OCI-LY7 (cell line): ENCODE results near the gene LDLRAD4. TPM values are rescaled to one million over a fixed set of nuclear protein-coding genes. Genes with fewer than 3 reads are reported as not detected.

Source experiments
- BruUV-seq: library from RNA; stranded (reverse); fragments of 400-500 nt; replicated peaks from 2 replicates; lab custom pipeline; 2021; lab: Mats Ljungman, UMichigan
- CTCF ChIA-PET: fragments of 300-600 bp; sonication (Branson Sonifier 250); formaldehyde crosslinking; loops from one replicate; lab custom pipeline; 2022; ENCODE audit warnings: antibody characterized with exemption; ENCODE audit not compliant: unreplicated experiment; lab: Charles Lee
- POLR2A ChIA-PET: fragments of 300-600 bp; sonication (Branson Sonifier 250); formaldehyde crosslinking; loops from one replicate; lab custom pipeline; 2022; ENCODE audit warnings: antibody characterized with exemption; lab: Charles Lee
- DNase-seq: peaks from one replicate; pipeline ENCODE4 v3.0.0-alpha.2; 2015; ENCODE audit warnings: low spot score
- H2AFZ ChIP-seq: fragments of 200-600 bp; sonication (generic), shearing (Covaris generic); 2 replicates; pipeline ENCODE4 v1.6.1; 2014; ENCODE audit warnings: mild to moderate bottlenecking, antibody characterized with exemption, low read length, moderate library complexity
- H3K27ac ChIP-seq: fragments of 200-600 bp; sonication (generic); 2 replicates; pipeline ENCODE4 v1.5.1; 2014; ENCODE audit warnings: mixed run types, low read depth, mild to moderate bottlenecking, moderate library complexity, low read length, inconsistent platforms; ENCODE audit not compliant: poor library complexity, severe bottlenecking
- H3K36me3 ChIP-seq: fragments of 200-600 bp; sonication (generic); 2 replicates; pipeline ENCODE4 v1.6.1; 2014; ENCODE audit warnings: mild to moderate bottlenecking, antibody characterized with exemption, low read length, moderate library complexity, mixed read lengths; ENCODE audit not compliant: insufficient read depth
- H3K4me1 ChIP-seq: fragments of 200-600 bp; sonication (generic); 2 replicates; pipeline ENCODE4 v1.5.1; 2014; ENCODE audit warnings: mild to moderate bottlenecking, low read length; ENCODE audit not compliant: insufficient read depth, poor library complexity, severe bottlenecking
- H3K4me2 ChIP-seq: fragments of 200-600 bp; sonication (generic); 2 replicates; pipeline ENCODE4 v1.6.1; 2014; ENCODE audit warnings: mild to moderate bottlenecking, low read length
- H3K4me3 ChIP-seq: fragments of 200-600 bp; sonication (generic); 2 replicates; pipeline ENCODE4 v1.5.1; 2014; ENCODE audit warnings: mild to moderate bottlenecking, low read depth, low read length; ENCODE audit not compliant: poor library complexity, severe bottlenecking
- H3K79me2 ChIP-seq: fragments of 200-600 bp; sonication (generic); 2 replicates; pipeline ENCODE4 v1.6.1; 2016; ENCODE audit warnings: low read depth, mild to moderate bottlenecking, low read length, moderate library complexity, mixed read lengths; ENCODE audit not compliant: insufficient read depth
- H3K9me2 ChIP-seq: fragments of 200-600 bp; sonication (generic); 2 replicates; pipeline ENCODE4 v1.6.1; 2016; ENCODE audit warnings: mild to moderate bottlenecking, low read length, mixed read lengths; ENCODE audit not compliant: insufficient read depth
- H3K9me3 ChIP-seq: fragments of 200-600 bp; sonication (generic); 2 replicates; pipeline ENCODE4 v1.6.1; 2014; ENCODE audit warnings: mild to moderate bottlenecking, mixed run types, low read length, mixed read lengths
- H4K20me1 ChIP-seq: fragments of 200-600 bp; sonication (generic); 2 replicates; pipeline ENCODE4 v1.6.1; 2014; ENCODE audit warnings: mild to moderate bottlenecking, antibody characterized with exemption, low read length, moderate library complexity, mixed read lengths; ENCODE audit not compliant: insufficient read depth
- EZH2phosphoT487 ChIP-seq: fragments of 200-600 bp; sonication (generic); IDR thresholded peaks from 2 replicates; pipeline ENCODE4 v1.6.1; 2018; ENCODE audit warnings: low read depth, borderline replicate concordance, mild to moderate bottlenecking, mixed run types, antibody characterized with exemption, low read length, moderate library complexity, mixed read lengths
- intact Hi-C: fragments of 100-400 bp; cut with micrococcal nuclease; formaldehyde crosslinking; loops from one replicate; pipeline ENCODE4 v1.10.0; 2022; ENCODE audit not compliant: unreplicated experiment
- total RNA-seq, 2 experiments: library from RNA; depleted of rRNA in 1 of 2; stranded (reverse); fragments of >200 nt in 1 of 2; shearing (Covaris generic) in 1 of 2; gene quantifications; 2 replicates each; pipeline ENCODE4 v1.2.3, GENCODE V29; 2014 to 2022
- TF ChIP-seq, protein P1 (sequence below): fragments of 200-600 bp; sonication (generic); conservative IDR thresholded peaks from 2 replicates; pipeline ENCODE4 v1.5.1; 2014; ENCODE audit warnings: mild to moderate bottlenecking, antibody characterized with exemption, low read length, moderate library complexity, mixed read lengths

The LDLRAD4 gene
- total RNA-seq, 2 experiments from 2014 or later = 26.2 to 43.8 TPM

DNA sequence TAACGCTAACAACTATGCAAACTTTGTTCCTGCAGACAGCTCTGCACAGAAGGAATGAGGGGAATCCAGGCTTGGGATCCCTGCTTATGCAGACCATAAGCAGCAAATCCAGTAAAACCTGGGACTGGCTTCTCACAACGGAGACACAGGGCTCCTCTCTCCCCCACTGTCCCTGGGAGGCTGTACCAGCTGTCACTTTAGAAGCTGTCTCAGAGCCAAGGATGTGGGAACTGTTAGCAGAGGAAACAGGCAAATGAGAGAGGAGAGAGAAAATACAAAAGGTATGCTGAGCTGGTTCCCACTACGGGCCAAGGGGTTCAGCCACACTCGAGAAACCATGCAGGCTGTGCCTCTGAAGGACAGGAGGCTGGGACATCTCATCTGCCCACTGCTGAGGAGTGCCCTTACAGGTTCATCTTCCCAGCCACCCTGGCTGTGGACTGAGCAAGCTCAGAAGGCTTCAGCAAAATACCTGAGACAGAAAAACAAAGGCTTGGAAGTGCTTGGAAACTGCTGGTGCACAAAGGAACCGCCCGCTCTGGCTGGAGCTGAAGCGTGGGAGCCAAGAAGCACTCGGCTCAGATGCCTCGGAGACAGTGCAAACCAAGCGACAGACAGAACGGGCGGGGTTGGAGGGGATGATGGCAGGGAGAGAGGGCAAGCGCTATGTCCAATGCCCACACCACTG is 435.3 kb downstream of the LDLRAD4 start:
- Histone ChIP-seq H2AFZ (no peak overlapping the region), H3K4me1 (no peaks in the 10 kb centered on the region), H3K27ac (no peak overlapping the region), H3K9me2 (no peaks in the 10 kb centered on the region), H3K4me2 (no peak overlapping the region), H4K20me1 (no peaks in the 10 kb centered on the region), H3K9me3 (no peaks in the 10 kb centered on the region), H3K36me3 (no peaks in the 10 kb centered on the region), H3K79me2 (no peaks in the 10 kb centered on the region), H3K4me3 (no peak overlapping the region)
- intact Hi-C loops = no loop called here
- TF ChIP-seq, protein P1, sequence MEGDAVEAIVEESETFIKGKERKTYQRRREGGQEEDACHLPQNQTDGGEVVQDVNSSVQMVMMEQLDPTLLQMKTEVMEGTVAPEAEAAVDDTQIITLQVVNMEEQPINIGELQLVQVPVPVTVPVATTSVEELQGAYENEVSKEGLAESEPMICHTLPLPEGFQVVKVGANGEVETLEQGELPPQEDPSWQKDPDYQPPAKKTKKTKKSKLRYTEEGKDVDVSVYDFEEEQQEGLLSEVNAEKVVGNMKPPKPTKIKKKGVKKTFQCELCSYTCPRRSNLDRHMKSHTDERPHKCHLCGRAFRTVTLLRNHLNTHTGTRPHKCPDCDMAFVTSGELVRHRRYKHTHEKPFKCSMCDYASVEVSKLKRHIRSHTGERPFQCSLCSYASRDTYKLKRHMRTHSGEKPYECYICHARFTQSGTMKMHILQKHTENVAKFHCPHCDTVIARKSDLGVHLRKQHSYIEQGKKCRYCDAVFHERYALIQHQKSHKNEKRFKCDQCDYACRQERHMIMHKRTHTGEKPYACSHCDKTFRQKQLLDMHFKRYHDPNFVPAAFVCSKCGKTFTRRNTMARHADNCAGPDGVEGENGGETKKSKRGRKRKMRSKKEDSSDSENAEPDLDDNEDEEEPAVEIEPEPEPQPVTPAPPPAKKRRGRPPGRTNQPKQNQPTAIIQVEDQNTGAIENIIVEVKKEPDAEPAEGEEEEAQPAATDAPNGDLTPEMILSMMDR = no peak
- TF ChIP-seq EZH2phosphoT487 = no peak
- CTCF ChIA-PET = no interaction called here
- no peak for DNase-seq
- BruUV-seq = no TSS peak
- POLR2A ChIA-PET = no interaction called here

DNA sequence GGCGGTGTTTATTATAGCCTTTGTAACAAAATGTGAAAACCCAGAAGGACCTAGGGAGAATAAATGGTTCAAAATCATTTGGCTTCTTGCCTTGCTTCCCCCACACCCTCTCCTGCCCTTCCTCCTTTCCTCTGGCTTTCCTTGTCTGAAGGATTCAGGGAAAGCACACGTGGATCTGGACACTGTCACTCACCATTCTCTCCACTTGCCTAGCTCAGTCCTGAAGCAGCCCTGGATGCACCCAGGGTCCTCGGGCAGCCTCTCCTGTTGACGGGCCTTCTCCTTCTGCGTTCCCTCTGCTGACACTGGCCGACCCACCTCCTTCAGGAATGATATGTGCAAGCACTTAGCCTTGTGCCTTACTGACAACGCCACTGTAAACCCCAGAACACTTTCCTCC is 439.4 kb downstream of the LDLRAD4 start:
- no peak overlapping the region for H3K27ac ChIP-seq
- no peak overlapping the region for H3K4me3 ChIP-seq
- no peaks in the 10 kb centered on the region for H4K20me1 ChIP-seq
- no TSS peak for BruUV-seq
- ChIA-PET CTCF (no interaction called here), POLR2A (no interaction called here)
- TF ChIP-seq, protein P1 = no peak
- no peak for TF ChIP-seq EZH2phosphoT487
- no peaks in the 10 kb centered on the region for H3K9me2 ChIP-seq
- no peak overlapping the region for H3K4me2 ChIP-seq
- intact Hi-C loops = no loop called here
- H3K79me2 ChIP-seq = no peaks in the 10 kb centered on the region
- H3K9me3 ChIP-seq = no peaks in the 10 kb centered on the region
- no peaks in the 10 kb centered on the region for H3K4me1 ChIP-seq
- no peaks in the 10 kb centered on the region for H3K36me3 ChIP-seq
- H2AFZ ChIP-seq = no peak overlapping the region
- DNase-seq = no peak

DNA sequence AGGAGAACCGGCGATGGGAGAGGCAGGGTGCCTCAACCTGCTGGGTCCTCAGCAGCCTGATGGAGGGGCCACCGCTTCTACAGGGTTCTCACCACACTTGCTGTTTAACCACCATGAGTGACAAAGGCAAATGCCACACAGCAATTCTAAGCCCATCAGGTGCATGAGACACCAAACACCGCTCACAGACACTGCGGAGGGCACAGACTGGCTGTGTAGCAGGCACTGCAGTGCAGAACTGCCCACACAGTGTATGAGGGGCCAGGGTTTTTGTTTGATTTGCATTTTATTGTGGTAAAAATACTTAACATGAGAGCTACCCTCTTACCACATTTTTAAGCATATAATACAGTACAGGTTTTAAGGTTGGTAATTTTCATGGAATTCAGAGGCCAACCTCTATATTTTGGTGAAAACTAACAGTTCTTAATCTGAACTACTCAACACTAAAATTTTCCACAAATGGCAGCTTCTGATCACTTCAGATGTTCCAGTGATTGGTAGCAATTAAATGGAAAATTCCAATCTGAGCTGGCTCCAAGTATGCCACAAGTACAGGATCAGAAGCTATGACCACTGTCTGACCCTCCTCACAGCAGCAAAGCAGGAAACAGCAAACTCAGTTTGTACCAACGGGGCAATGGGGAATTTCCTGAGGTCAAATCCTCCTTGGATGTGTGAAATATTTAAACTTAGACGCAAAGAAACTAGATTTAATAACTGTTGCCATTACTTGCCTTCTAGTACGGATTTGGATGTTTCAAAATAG is 440.1 kb downstream of the LDLRAD4 start:
- no peak for TF ChIP-seq EZH2phosphoT487
- TF ChIP-seq, protein P1 = no peak
- intact Hi-C loops = no loop called here
- CTCF ChIA-PET = no interaction called here
- no peak overlapping the region for H2AFZ ChIP-seq
- H3K9me2 ChIP-seq = no peaks in the 10 kb centered on the region
- no peak overlapping the region for H3K4me2 ChIP-seq
- POLR2A ChIA-PET = interaction anchor here (0.8 kb wide), 1 partner anchor 103 kb away, joined by 3 read pairs; no protein-coding TSS in a partner anchor
- H4K20me1 ChIP-seq = no peaks in the 10 kb centered on the region
- no peaks in the 10 kb centered on the region for H3K36me3 ChIP-seq
- H3K4me1 ChIP-seq = no peaks in the 10 kb centered on the region
- BruUV-seq = no TSS peak
- H3K79me2 ChIP-seq = no peaks in the 10 kb centered on the region
- no peaks in the 10 kb centered on the region for H3K9me3 ChIP-seq
- no peak overlapping the region for H3K27ac ChIP-seq
- no peak overlapping the region for H3K4me3 ChIP-seq
- no peak for DNase-seq
